ENCODE measurements around the gene PCDHA12. TPM values are rescaled to one million over a fixed set of nuclear protein-coding genes. Genes with fewer than 3 reads are reported as not detected.

PCDHA12 gene
- polyA plus RNA-seq, 1 donor from 2014 or later: 12.8 TPM

DNA sequence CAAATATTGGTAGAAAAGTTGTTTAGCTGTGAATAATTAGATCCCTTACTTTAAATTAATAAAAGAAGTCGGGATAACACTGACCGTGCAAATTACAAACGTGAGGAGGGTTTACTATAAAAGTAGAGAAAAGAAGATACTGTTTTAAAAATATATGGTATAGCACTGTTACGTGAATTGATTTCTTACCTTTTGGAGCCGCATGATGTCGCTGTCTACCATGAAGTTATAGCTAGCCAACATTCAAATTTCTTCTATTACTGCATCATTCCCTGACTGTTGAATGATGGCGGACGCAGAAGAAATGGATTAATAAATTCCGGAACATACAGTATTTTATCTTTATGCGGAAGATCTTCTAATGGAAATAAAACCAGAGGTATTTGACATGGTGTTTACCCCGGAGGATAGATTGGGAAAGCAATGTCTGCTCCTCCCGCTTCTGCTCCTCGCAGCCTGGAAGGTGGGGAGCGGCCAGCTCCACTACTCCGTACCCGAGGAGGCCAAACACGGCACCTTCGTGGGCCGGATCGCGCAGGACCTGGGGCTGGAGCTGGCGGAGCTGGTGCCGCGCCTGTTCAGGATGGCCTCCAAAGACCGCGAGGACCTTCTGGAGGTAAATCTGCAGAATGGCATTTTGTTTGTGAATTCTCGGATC, 47.3 kb upstream of the PCDHA12 start, which contains the start of gene PCDHA6:
TSS of gene PCDHA6 (plus strand) at position 257 of the 658 bp plus-strand sequence. CDS start at position 389, 132 bp downstream.
- Histone ChIP-seq H3F3A (ENCODE audit: insufficient read depth, low read length, poor library complexity, severe bottlenecking) (no peaks in the 10 kb centered on the region), H3K9ac (ENCODE audit: low read length) (no peak within 1 kb of the TSS), H3K36me3 (ENCODE audit: insufficient read depth, low read length) (peaks cover 25% of the 10 kb centered on the region), H3K4me3 (ENCODE audit: low read length) (no peak within 1 kb of the TSS), H3K4me2 (ENCODE audit: low read length) (no peak within 1 kb of the TSS), H3K9me3 (ENCODE audit: low read length) (peaks cover 37% of the 10 kb centered on the region), H4K20me1 (ENCODE audit: insufficient read depth) (no peaks in the 10 kb centered on the region), H2AFZ (ENCODE audit: low read depth, low read length) (no peak within 1 kb of the TSS), H3K9me2 (ENCODE audit: insufficient read depth, low read length) (no peaks in the 10 kb centered on the region), H3K27me3 (ENCODE audit: insufficient read depth, low read depth, low read length) (no peaks in the 10 kb centered on the region), H3K27ac (ENCODE audit: low read length) (no peak within 1 kb of the TSS), H3K79me2 (replicated peaks; ENCODE audit: insufficient read depth, low read length) (peaks cover 35% of the 10 kb centered on the region)
- TF ChIP-seq, protein P1, sequence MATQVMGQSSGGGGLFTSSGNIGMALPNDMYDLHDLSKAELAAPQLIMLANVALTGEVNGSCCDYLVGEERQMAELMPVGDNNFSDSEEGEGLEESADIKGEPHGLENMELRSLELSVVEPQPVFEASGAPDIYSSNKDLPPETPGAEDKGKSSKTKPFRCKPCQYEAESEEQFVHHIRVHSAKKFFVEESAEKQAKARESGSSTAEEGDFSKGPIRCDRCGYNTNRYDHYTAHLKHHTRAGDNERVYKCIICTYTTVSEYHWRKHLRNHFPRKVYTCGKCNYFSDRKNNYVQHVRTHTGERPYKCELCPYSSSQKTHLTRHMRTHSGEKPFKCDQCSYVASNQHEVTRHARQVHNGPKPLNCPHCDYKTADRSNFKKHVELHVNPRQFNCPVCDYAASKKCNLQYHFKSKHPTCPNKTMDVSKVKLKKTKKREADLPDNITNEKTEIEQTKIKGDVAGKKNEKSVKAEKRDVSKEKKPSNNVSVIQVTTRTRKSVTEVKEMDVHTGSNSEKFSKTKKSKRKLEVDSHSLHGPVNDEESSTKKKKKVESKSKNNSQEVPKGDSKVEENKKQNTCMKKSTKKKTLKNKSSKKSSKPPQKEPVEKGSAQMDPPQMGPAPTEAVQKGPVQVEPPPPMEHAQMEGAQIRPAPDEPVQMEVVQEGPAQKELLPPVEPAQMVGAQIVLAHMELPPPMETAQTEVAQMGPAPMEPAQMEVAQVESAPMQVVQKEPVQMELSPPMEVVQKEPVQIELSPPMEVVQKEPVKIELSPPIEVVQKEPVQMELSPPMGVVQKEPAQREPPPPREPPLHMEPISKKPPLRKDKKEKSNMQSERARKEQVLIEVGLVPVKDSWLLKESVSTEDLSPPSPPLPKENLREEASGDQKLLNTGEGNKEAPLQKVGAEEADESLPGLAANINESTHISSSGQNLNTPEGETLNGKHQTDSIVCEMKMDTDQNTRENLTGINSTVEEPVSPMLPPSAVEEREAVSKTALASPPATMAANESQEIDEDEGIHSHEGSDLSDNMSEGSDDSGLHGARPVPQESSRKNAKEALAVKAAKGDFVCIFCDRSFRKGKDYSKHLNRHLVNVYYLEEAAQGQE (IDR thresholded peaks at IDR 0.05; ENCODE audit: borderline replicate concordance): no peak
- TF ChIP-seq MXI1 (conservative IDR thresholded peaks at IDR 0.05; ENCODE audit: poor library complexity, severe bottlenecking) (no peak), POLR2AphosphoS5 (IDR thresholded peaks at IDR 0.05) (no peak), TAF1 (IDR thresholded peaks at IDR 0.05; ENCODE audit: low read depth) (no peak), EP300 (conservative IDR thresholded peaks at IDR 0.05; ENCODE audit: poor library complexity, severe bottlenecking) (no peak), EZH2 (IDR thresholded peaks at IDR 0.05; ENCODE audit: borderline replicate concordance, insufficient read depth, low read length, poor library complexity, severe bottlenecking) (no peak), RAD21 (conservative IDR thresholded peaks at IDR 0.05) (no peak), SMC3 (conservative IDR thresholded peaks at IDR 0.05; ENCODE audit: poor library complexity) (no peak)
- TF ChIP-seq, protein P2, sequence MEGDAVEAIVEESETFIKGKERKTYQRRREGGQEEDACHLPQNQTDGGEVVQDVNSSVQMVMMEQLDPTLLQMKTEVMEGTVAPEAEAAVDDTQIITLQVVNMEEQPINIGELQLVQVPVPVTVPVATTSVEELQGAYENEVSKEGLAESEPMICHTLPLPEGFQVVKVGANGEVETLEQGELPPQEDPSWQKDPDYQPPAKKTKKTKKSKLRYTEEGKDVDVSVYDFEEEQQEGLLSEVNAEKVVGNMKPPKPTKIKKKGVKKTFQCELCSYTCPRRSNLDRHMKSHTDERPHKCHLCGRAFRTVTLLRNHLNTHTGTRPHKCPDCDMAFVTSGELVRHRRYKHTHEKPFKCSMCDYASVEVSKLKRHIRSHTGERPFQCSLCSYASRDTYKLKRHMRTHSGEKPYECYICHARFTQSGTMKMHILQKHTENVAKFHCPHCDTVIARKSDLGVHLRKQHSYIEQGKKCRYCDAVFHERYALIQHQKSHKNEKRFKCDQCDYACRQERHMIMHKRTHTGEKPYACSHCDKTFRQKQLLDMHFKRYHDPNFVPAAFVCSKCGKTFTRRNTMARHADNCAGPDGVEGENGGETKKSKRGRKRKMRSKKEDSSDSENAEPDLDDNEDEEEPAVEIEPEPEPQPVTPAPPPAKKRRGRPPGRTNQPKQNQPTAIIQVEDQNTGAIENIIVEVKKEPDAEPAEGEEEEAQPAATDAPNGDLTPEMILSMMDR (IDR thresholded peaks at IDR 0.05; ENCODE audit: poor library complexity, severe bottlenecking): no peak

DNA sequence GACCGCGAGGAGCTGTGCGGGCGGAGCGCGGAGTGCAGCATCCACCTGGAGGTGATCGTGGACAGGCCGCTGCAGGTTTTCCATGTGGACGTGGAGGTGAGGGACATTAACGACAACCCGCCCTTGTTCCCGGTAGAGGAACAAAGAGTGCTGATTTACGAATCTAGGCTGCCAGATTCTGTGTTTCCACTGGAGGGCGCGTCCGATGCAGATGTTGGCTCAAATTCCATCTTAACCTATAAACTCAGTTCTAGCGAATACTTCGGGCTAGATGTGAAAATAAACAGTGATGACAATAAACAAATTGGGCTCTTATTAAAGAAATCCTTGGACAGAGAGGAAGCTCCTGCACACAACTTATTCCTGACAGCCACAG, 46.8 kb upstream of the PCDHA12 start:
- Histone ChIP-seq H3K79me2 (replicated peaks; ENCODE audit: insufficient read depth, low read length) (peaks cover 40% of the 10 kb centered on the region), H3K4me3 (ENCODE audit: low read length) (no peak overlapping the region), H3K9ac (ENCODE audit: low read length) (no peak overlapping the region), H3K27me3 (ENCODE audit: insufficient read depth, low read depth, low read length) (no peaks in the 10 kb centered on the region), H3K9me2 (ENCODE audit: insufficient read depth, low read length) (no peaks in the 10 kb centered on the region), H3K36me3 (ENCODE audit: insufficient read depth, low read length) (peaks cover 26% of the 10 kb centered on the region), H3K4me2 (ENCODE audit: low read length) (no peak overlapping the region), H3K9me3 (ENCODE audit: low read length) (peaks cover 38% of the 10 kb centered on the region), H4K20me1 (ENCODE audit: insufficient read depth) (no peaks in the 10 kb centered on the region), H3K27ac (ENCODE audit: low read length) (no peak overlapping the region), H3F3A (ENCODE audit: insufficient read depth, low read length, poor library complexity, severe bottlenecking) (no peaks in the 10 kb centered on the region), H2AFZ (ENCODE audit: low read depth, low read length) (no peak overlapping the region)
- no peak for TF ChIP-seq POLR2AphosphoS5 (IDR thresholded peaks at IDR 0.05)
- TF ChIP-seq EP300 (conservative IDR thresholded peaks at IDR 0.05; ENCODE audit: poor library complexity, severe bottlenecking): no peak
- no peak for TF ChIP-seq EZH2 (IDR thresholded peaks at IDR 0.05; ENCODE audit: borderline replicate concordance, insufficient read depth, low read length, poor library complexity, severe bottlenecking)
- no peak for TF ChIP-seq SMC3 (conservative IDR thresholded peaks at IDR 0.05; ENCODE audit: poor library complexity)
- no peak for TF ChIP-seq RAD21 (conservative IDR thresholded peaks at IDR 0.05)
- TF ChIP-seq, protein P2 (IDR thresholded peaks at IDR 0.05; ENCODE audit: poor library complexity, severe bottlenecking): no peak
- TF ChIP-seq, protein P1 (IDR thresholded peaks at IDR 0.05; ENCODE audit: borderline replicate concordance): no peak

Measured in neural cell (in vitro differentiated cells).